Fibroblast of skin of right quadriceps (primary cell): ENCODE data around the gene AK2.

ENCODE experiments used
- DNase-seq: peaks from one replicate; pipeline ENCODE4 v3.0.0-alpha.2; 2013

Gene AK2

DNA sequence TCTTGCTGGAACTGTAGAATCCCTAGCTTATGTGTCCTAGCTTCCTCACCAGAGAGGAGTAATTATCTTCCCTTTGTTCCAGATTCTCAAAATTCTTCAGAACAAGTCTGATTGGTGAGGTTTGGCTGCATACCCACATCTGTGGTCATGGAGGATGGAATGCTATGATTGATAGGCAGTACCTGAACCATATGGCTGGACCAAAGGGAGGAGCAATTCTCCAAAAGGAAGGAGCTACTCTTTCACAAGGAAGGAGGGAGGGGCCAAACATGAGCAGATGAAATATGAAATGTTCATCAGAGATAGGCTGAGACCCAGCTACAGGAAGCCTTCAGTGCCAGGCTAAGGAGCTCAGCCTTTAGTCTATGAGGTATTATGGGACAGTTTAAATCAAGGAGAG, 67.1 kb downstream of the AK2 start:
- DNase-seq: peak; percentile 54

DNA sequence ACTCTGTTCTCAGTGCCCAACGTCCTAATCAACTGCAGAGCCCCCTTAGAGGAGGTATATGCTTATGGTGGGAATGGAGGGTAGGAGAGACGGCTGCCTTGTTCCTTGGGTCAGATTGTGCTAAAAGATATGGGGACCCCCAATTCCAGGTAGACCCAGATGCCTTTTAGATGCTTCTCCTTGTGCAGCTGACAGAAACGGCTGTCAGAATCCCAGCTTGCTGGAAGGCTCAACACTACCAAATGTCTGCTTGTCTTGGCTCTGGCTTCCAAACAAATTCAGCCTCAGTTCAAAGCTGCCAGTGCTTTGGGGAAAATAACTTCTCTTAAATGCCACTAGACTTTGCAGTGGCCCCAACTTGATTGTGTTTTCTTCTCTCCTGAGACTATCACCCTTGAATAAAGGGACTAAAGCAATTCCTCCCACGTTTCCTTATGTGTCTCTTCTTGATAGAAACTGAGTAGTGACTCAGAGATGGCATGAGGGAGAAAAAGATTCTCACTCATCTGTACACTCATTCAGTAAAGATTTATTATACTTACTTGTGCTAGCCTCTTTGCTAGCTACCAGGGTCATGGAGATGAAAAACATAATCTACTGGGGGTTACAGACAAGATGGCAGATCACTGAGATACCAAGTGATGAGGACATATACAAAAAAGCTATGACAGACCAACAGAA, 68.7 kb downstream of the AK2 start:
- peak; percentile 37 for DNase-seq

DNA sequence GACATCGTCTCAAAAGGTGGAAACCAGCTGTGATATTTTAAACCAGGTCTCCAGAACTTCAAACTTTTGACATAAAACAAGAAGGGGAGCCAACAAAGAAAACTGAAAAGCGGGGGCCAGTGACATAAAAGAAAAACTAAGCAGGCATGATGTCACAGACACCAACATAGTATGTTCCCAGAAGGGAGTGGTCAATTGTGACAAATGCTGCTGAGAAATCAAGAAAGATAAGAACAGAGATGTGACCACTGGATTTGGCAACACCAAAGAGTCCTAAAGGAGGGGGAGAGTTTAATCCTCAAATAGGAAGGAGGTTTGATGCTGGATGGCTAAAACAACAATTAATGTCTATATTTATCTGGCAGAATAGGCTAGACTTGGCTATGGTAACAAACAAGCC, 69.8 kb downstream of the AK2 start:
- DNase-seq: no peak

DNA sequence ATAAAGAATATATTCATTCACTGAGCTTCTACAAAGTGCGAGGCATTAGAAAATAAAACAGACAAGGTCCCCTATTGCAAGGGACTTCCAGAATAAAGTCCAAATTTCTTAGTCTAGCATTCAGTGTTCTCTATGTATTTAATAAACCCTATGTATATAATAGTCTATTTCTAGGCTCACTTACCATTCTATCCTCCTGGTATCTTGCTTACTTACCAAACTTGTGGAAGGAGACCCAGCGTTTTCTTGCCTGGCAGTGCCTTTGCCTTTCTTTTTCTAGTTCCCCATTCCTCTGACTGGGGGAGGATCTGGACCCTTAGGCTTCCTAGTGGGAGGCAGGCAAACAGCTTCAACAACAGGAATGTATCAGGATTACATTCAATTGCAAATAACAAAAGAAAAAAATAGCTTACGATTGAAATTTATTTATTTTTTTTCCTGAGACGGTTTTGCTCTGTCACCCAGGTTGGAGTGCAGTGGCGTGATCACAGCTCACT, 71.4 kb downstream of the AK2 start:
- no peak for DNase-seq

DNA sequence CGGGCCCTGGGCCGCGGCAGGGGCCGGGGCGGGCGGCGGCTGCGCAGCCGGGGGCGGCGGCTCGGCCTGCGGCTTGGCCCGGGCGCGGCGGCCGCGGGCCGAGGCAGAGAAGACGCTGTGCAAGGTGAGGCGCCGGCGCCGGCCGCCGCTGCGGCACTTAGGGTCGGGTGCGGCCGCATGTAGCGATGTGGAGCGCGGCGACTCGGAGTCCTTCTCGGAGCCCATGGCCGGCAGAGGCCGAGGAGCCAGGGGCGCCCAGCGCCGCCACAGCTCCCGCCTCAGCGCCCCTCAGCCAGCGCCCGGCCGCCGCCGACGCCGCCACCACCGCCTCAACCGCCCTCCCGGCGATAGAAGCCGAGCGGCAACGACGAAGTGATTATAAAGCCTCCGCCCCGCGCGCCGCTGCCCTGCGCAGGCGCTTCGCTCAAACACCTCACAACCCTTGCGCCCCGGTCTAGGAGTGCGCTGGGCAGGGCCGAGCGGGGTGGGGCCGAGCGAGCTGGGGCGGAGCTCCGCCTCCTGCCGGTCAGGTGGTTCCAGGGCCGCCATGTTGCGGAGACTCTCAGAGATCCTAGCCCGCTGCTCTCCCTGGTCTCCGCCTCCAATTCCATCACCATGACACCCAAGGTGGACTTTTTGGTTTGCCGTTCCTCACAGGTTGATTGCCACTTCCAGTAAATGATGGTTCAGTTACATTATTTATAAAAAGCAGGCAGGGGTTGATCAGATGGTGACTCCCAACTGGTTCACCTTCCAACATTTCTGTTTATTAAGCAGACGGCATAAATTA, 72.0 kb downstream of the AK2 start, which contains the start of gene RNF19B:
Gene RNF19B, minus strand, starts transcription at position 349 of the 790 bp plus-strand sequence. Its CDS starts 124 bp downstream, at position 225.
- DNase-seq: peak; percentile 90

DNA sequence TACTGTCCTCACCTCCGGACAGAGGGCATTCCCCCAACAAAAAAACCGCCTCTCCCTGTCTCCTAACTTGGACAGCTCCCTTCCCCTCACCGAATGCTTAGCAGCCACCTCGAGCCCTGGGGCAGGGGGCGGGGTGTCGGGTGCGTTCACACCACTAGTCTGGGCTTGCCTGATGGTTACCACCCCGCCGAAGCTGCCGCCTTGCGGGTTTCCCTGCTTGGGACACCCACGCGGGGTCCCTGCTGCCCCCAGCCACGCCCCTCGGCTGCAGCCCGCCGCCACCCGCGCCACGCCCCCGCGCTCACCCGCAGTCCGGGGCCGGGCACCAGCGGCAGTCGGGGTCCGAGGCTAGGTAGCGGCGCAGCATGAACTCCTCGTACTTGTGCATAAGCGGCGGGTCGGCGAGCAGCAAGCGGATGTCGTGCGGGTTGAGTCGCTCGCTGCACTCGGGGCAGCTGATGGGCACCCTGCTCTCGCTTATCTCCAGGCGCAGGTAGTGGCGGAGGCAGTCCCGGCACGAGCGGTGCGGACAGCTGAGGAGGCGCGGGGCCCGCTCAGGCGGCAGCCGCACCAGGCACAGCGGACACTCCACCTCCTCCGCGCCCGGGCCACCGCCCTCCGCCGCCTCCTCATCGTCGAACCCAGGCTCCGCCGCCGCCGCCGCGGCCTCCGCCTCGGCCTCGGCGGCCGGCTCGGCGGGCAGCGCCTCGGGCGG, 72.8 kb downstream of the AK2 start:
- DNase-seq: peak; percentile 34

DNA sequence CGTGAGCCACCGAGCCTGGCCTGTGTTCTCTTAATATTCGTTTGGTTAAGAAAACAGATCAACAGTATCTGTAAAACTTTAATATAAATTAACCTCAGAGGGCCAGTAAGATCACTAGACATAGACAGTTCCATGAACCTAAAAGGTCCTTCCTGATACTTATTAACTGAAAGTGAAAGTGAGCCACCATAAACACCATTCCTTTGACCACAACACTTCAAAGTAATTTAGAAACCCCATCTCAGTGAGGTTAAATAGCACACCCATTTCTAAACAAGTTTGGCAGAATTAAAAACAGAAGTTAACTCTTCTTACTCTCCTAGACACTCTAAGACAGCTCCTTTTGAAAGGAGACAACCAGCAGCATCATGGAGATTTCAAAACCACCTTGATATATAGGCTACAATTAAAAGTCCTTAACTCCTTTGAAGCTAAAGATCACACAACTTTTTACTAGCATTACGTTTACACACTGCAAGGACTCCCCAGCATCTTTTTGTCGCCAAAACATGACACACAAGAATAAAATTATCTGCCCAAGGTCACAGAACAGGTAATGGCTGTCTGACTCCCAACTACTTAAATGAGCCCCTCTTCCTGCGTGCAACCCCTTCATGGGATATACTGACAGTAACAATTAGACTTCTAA, 74.3 kb downstream of the AK2 start:
- no peak for DNase-seq

DNA sequence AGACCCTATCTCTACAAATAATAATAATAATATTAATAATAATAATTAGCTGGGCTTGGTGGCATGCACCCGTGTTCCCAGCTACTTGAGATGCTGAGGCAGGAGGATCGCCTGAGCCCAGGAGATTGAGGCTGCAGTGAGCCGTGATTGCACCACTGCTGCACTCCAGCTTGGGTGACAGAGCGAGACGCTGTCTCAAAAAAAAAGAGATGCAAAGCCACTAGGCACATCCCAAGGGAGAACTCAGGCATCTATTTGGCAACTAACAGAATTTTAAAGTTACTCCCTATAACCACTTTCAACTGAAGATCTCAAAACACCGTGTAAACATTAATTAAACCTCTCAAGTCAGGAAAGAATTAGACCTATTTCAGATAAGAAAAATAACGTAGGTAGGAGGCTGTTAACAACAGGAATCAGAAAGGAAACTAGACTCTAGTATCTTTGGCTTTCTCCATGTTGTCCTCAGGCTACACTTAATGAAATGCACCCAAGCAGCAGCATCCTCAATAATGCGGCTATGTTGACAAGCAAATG, 75.8 kb downstream of the AK2 start:
- no peak for DNase-seq

DNA sequence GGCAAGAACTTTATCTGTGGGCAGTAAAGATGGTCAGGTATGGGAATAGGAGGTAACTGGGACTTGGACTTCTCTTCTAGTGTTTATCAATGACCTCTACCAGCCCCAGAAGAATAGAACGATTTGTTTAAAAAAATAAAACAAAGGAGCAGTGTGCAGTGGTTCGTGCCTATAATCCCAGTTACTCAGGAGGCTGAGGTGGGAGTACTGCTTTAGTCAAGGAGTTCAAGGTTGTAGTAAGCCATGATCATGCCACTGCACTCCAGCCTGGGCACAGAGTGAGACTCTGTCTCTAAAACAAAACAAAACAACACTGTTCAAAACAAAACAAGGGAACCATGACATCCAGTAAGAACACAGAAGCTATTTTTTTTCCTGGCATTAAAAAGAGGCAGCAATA, 76.3 kb downstream of the AK2 start:
- DNase-seq: no peak

DNA sequence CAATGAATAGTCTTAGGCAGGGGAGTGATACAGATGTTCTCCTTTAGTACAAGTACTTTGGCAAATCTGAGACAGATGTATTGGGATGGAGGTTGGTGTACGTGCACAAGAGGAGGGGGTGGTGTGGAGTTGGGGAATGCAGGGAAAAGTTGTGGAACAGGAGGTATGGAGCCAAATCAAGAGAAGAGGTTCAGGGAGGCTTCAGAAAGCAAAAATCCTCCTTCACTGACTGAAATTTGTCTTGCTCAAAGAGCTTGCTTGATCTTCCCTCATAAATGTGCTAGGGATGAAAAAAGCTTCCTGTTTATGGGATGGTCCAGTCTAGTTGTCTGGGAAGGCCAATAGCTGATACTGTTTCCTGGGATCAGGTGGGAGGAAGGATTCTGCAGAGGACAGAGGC, 77.9 kb downstream of the AK2 start:
- no peak for DNase-seq
